Memory B cell (primary cell): ENCODE measurements around the gene CTCF.
"Not testable (repeated sequence)": the region's sequence is repeated elsewhere in the genome, so short reads cannot be mapped to it uniquely, and the experiment has no call there.

Experiments
- ATAC-seq: fragments of 150-1000 bp; cut with Tn5 transposase; 2 replicates; pipeline ENCODE4 v1.10.0; 2021; ENCODE audit warnings: low read depth, mild to moderate bottlenecking, moderate library complexity
- DNase-seq, 2 donors: peaks; one replicate each; pipeline ENCODE4 v3.0.0; 2022; ENCODE audit warnings: low spot score in 2 of 2
- H3K27ac Mint-ChIP-seq: one replicate; pipeline ENCODE4 v1.8.0; 2022; ENCODE audit warnings: mild to moderate bottlenecking, moderate library complexity, mixed read lengths
- H3K27me3 Mint-ChIP-seq: one replicate; pipeline ENCODE4 v1.8.0; 2022; ENCODE audit warnings: mixed read lengths
- H3K36me3 Mint-ChIP-seq: one replicate; pipeline ENCODE4 v1.8.0; 2022; ENCODE audit warnings: mild to moderate bottlenecking, mixed read lengths
- H3K4me1 Mint-ChIP-seq: one replicate; pipeline ENCODE4 v1.8.0; 2022; ENCODE audit warnings: mixed read lengths
- H3K4me3 Mint-ChIP-seq: one replicate; pipeline ENCODE4 v1.8.0; 2022; ENCODE audit warnings: mild to moderate bottlenecking, moderate library complexity, mixed read lengths
- H3K9me3 Mint-ChIP-seq: one replicate; pipeline ENCODE4 v1.8.0; 2022; ENCODE audit warnings: mixed read lengths

Gene CTCF, protein sequence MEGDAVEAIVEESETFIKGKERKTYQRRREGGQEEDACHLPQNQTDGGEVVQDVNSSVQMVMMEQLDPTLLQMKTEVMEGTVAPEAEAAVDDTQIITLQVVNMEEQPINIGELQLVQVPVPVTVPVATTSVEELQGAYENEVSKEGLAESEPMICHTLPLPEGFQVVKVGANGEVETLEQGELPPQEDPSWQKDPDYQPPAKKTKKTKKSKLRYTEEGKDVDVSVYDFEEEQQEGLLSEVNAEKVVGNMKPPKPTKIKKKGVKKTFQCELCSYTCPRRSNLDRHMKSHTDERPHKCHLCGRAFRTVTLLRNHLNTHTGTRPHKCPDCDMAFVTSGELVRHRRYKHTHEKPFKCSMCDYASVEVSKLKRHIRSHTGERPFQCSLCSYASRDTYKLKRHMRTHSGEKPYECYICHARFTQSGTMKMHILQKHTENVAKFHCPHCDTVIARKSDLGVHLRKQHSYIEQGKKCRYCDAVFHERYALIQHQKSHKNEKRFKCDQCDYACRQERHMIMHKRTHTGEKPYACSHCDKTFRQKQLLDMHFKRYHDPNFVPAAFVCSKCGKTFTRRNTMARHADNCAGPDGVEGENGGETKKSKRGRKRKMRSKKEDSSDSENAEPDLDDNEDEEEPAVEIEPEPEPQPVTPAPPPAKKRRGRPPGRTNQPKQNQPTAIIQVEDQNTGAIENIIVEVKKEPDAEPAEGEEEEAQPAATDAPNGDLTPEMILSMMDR

DNA sequence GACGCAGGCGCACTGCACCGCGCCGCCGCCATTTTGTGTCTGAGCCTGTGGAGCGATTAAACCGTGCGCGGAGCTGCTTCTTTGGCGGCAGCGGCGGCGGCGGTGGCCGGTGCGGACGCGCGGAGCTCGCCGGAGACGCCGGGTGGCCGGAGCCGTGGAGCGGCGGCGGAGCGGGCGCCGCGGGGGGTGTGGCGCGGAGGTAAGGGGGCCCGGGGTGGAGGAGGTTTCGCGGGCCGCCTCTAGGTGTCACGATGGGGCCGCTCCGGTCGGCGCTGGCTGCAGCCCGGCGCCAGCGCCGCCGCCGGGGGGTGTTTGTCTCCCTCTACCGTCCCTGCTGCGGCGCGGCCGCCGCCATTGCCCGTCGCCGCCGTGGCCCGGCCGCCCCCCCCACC lies at the start of gene CTCF:
CTCF (plus strand) TSS at position 1 of the 392 bp plus-strand sequence. CDS start 48,307 bp downstream, outside the sequence.
- Mint-ChIP-seq H3K27me3 (no peaks in the 10 kb centered on the region), H3K27ac (peak within 1 kb of the TSS; percentile 95), H3K9me3 (no peaks in the 10 kb centered on the region), H3K4me3 (peak within 1 kb of the TSS; percentile 93), H3K36me3 (peaks cover 6% of the 10 kb centered on the region), H3K4me1 (peaks cover 35% of the 10 kb centered on the region)
- peak; percentile 55 for ATAC-seq
- DNase-seq: no peak

DNA sequence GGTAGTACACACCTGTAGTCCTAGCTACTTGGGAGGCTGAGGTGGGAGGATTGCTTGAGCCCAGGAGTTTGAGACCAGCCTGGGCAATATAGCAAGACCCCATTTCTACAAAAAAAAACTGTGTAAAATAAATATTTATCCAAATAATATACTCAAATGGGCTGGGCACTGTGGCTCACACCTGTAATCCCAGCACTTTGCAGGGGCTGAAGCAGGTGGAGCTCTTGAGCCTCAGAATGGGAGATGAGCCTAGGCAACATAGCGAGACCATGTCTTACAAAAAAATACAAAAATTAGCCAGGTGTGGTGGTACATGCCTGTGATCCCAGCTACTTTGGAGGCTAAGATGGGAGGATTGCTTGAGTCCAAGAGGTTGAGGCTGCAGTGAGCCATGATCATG lies 48.4 kb upstream of the CTCF start:
- H3K4me1 Mint-ChIP-seq: peaks cover 32% of the 10 kb centered on the region
- H3K9me3 Mint-ChIP-seq, H3K27me3 Mint-ChIP-seq, H3K27ac Mint-ChIP-seq, ATAC-seq, DNase-seq, H3K36me3 Mint-ChIP-seq, H3K4me3 Mint-ChIP-seq: not testable (repeated sequence)

DNA sequence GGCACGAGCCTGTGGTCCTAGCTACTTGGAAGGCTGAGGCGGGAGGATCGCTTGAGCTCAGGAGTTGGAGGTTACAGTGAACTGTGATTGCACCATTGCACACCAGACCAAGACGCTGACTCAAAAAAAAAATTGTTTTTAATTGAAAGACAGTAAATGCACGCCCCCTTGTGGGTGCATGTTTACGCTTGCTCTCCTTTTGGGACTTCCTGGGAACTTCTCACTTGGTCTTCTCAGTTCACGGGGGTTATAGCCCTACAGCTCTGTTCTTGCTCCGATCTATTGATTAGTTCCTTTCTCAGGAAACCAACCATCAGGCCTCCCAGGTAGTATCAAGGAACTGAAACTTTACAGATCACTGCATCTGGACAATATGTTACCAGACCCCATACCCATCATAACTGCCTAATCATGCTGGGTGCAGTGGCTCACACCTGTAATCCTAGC lies 47.9 kb upstream of the CTCF start:
- H3K4me1 Mint-ChIP-seq: peaks cover 36% of the 10 kb centered on the region
- H3K4me3 Mint-ChIP-seq: peak overlapping the region; percentile 29
- DNase-seq (peak; percentile 66 to 68), ATAC-seq (peak; percentile 35)
- H3K36me3 Mint-ChIP-seq: no peaks in the 10 kb centered on the region
- no peaks in the 10 kb centered on the region for H3K27me3 Mint-ChIP-seq
- no peaks in the 10 kb centered on the region for H3K9me3 Mint-ChIP-seq
- H3K27ac Mint-ChIP-seq: peak overlapping the region; percentile 86

DNA sequence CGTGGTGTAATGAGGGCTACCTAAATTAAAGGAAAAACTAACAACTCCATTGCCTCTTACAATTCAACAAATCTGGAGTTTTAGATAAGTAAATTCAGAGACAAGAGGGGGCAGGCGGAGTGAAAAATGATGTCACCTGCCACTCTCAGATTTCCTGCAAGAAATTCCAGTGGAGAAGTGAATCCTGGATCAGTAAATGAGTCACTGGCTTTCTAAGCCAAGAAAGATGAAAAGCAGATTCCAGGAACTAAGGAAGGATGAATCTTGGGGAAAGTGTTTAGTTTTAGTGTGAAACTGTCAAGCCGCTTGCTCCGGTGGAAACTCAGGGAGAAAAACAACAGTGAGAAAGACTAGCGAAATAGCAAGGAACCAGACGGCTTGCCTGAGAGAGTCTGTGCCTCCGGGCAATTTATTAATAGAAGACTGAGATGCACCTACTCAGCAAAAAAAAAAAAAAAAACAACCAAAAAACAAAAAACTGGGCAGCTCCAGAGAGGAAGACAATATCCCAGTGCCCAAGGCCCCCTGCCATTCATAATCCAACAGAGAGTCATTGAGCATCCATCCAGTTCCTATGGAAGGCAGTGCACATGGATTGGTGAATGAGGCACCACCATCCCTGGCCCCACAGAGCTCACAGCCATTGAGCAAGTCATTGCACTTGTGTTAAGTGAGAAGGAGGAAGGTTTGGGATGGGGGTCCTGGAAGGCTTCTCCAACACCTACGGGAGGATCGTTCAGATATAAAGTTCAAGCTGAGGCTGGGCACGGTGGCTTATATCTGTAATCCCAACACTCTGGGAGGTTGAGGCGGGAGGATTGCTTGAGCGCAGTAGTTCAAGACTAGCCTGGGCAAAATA lies 45.8 kb upstream of the CTCF start:
- no peaks in the 10 kb centered on the region for H3K27me3 Mint-ChIP-seq
- peaks cover 52% of the 10 kb centered on the region for H3K4me1 Mint-ChIP-seq
- H3K36me3 Mint-ChIP-seq: no peaks in the 10 kb centered on the region
- ATAC-seq: no peak
- no peaks in the 10 kb centered on the region for H3K9me3 Mint-ChIP-seq
- peak overlapping the region; percentile 48 for H3K4me3 Mint-ChIP-seq
- DNase-seq: no peak
- H3K27ac Mint-ChIP-seq: peak overlapping the region; percentile 100

DNA sequence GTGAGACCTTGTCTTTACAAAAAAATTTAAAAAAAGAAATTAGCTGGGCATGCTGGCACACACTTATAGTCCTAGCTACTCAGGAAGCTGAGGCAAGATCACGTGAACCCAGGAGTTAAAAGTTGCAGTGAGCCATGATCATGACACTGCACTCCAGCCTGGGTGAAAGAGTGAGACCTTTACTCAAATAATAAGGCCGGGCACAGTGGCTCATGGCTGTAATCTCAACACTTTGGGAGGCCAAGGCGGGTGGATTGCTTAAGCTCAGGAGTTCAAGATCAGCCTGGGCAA lies 45.2 kb upstream of the CTCF start:
- H3K36me3 Mint-ChIP-seq: no peaks in the 10 kb centered on the region
- no peaks in the 10 kb centered on the region for H3K27me3 Mint-ChIP-seq
- DNase-seq: no peak
- peaks cover 52% of the 10 kb centered on the region for H3K4me1 Mint-ChIP-seq
- H3K9me3 Mint-ChIP-seq: no peaks in the 10 kb centered on the region
- no peak for ATAC-seq
- no peak overlapping the region for H3K4me3 Mint-ChIP-seq
- peak overlapping the region; percentile 100 for H3K27ac Mint-ChIP-seq

DNA sequence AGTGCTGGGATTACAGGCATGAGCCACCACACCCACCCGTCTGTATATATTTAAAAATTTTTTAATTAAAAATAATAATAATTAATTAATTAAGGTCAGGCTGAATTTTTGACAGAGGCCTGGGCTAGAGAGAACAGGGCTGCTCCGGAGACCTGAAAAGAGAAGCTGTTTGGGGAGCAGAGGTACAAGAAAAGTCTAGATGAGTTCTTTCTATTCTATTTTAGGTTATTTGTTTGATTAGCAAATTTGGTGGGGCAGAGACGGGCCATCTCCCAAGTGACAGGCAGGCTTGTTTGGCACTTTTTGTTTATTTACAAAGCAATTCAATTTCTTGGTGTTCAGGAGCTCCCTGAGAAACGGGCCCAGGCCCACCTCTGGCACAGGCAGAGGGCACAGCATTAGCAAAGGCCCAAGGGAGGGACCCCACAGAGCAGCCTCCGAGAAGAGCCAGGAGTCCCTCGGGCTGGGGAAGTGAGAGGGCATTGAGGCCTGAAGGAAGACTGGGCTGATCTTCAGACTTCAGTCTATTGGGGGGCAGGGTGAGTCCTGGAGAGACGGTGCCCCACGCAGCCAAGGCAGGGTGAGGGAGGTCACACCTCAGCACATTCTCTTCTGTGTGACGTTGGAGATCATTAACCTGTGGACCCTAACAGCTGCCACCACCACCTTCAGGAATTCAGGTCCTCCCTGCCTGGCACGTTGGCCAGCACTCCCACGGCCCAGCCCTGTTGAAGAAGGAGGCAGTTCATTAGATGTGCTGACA lies 44.5 kb upstream of the CTCF start:
- peak overlapping the region; percentile 92 for H3K4me3 Mint-ChIP-seq
- H3K27me3 Mint-ChIP-seq: no peaks in the 10 kb centered on the region
- H3K36me3 Mint-ChIP-seq: no peaks in the 10 kb centered on the region
- peak overlapping the region; percentile 100 for H3K27ac Mint-ChIP-seq
- peaks cover 54% of the 10 kb centered on the region for H3K4me1 Mint-ChIP-seq
- DNase-seq (peak; percentile 64 to 70), ATAC-seq (peak; percentile 65)
- H3K9me3 Mint-ChIP-seq: no peaks in the 10 kb centered on the region

DNA sequence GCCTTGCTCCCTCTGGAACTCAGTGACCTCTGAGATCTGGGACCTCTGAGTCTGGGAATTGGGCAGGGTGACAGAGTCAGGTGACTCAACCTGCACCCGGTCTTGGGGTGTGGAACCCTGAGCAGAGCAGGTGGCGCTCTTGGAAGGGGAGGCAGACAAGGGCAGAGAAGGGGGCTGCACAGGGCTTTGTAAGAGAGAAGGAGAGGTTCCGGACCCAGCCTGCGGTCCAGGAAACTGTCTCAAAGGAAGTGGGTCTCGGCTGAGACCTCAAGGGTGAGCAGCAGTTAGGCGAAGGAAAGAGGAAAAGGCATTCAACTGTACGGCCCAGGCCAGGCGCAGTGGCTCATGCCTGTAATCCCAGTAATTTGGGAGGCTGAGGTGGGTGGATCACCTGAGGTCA lies 43.6 kb upstream of the CTCF start:
- H3K4me3 Mint-ChIP-seq: peak overlapping the region; percentile 92
- ATAC-seq (no peak), DNase-seq (no peak)
- no peaks in the 10 kb centered on the region for H3K36me3 Mint-ChIP-seq
- no peaks in the 10 kb centered on the region for H3K27me3 Mint-ChIP-seq
- H3K9me3 Mint-ChIP-seq: no peaks in the 10 kb centered on the region
- H3K4me1 Mint-ChIP-seq: peaks cover 56% of the 10 kb centered on the region
- H3K27ac Mint-ChIP-seq: peak overlapping the region; percentile 100

DNA sequence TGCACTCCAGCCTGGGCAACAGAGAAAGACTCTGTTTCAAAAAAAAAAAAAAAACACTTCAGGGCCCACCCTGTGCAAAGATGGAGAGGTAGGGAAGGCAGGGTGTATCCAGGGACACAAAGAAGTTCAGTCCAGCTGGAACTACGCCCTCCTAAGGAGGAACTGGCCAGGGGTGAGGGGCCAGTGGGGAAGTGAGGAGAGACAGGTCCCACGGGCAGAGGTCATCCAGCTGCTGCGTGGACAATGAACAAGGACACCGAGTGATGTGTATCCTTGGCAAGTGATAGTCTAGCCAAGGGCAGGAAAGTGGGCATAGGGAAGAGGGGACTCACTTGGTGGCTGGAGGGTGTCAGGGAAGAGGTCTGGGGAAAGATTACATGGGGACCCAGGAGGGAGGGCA lies 43.1 kb upstream of the CTCF start:
- H3K4me1 Mint-ChIP-seq: peaks cover 59% of the 10 kb centered on the region
- peak overlapping the region; percentile 100 for H3K27ac Mint-ChIP-seq
- DNase-seq: no peak
- no peaks in the 10 kb centered on the region for H3K36me3 Mint-ChIP-seq
- ATAC-seq: no peak
- H3K9me3 Mint-ChIP-seq: no peaks in the 10 kb centered on the region
- no peaks in the 10 kb centered on the region for H3K27me3 Mint-ChIP-seq
- H3K4me3 Mint-ChIP-seq: peak overlapping the region; percentile 92

DNA sequence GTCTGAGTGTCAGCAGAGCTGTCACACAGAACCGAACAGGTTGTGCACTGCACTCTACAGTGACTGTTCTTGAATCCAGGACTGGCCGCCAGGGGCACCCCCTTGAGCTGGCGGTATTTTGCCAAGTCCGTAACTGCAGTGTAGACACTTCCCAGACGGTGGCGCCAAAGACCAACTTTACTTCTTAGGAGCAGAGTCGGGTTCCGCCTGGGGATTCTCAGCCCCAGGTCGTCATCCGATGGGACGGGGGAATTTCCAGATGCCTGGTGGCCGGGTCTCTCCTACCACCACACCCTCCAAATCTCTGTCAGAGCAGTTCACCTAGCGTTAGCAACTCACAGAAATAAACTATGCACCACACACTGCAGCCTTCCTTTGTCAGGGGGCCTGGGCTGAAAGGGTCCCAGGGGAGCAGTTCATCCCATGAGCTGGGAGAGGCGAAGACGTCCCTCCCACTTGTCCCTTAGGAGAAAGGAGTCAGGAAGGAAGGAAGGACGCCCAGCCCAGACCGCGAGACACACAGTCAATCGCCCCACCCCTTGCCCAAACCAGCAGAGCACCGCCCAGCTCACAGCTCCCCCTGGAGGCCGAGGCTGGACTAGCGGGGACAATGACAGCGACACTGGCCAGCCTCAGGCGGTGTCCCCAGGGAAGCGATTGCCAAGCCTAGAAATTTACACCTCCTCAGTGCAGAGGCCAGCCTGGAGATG lies 41.1 kb upstream of the CTCF start:
- peak overlapping the region; percentile 95 for H3K4me3 Mint-ChIP-seq
- H3K27me3 Mint-ChIP-seq: no peaks in the 10 kb centered on the region
- H3K27ac Mint-ChIP-seq: peak overlapping the region; percentile 100
- peaks cover 4% of the 10 kb centered on the region for H3K36me3 Mint-ChIP-seq
- DNase-seq: peak; percentile 99
- no peaks in the 10 kb centered on the region for H3K9me3 Mint-ChIP-seq
- peak; percentile 71 for ATAC-seq
- H3K4me1 Mint-ChIP-seq: peaks cover 65% of the 10 kb centered on the region

DNA sequence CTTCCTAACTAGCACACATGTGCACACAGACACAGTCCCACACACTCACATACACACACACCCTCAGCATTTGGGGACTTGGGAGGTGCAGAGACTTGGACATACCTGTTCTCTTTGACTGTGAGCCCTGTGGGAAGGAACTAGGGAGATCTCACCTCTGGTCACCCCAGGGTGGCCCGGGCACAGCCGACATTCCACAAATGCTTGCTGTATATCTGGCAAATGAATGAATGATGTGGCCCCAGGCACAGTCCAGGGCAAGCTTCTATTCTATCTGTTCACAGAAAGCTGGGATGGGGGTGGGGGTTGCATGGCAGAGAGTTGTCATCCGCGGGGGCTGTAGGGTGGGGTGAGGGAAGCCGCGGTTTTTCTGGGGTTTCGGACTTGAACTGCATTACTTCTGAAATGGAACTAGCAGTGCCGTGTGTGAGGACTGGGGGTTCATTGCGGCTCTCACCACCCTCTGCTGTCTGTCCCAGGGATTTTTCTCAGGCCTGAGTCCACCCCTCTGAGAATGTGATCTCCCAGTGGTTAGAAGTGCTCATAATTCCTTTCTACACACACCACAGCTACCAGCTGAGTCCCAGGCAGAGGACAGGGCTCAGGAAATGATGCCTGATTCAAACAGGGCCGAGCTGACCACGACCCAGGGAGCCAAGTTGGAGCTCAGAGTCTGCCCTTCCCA lies 37.0 kb upstream of the CTCF start:
- Mint-ChIP-seq H3K4me1 (peaks cover 49% of the 10 kb centered on the region), H3K36me3 (peaks cover 4% of the 10 kb centered on the region), H3K27ac (peak overlapping the region; percentile 71), H3K4me3 (no peak overlapping the region), H3K27me3 (no peaks in the 10 kb centered on the region), H3K9me3 (no peaks in the 10 kb centered on the region)
- ATAC-seq: no peak
- no peak for DNase-seq

DNA sequence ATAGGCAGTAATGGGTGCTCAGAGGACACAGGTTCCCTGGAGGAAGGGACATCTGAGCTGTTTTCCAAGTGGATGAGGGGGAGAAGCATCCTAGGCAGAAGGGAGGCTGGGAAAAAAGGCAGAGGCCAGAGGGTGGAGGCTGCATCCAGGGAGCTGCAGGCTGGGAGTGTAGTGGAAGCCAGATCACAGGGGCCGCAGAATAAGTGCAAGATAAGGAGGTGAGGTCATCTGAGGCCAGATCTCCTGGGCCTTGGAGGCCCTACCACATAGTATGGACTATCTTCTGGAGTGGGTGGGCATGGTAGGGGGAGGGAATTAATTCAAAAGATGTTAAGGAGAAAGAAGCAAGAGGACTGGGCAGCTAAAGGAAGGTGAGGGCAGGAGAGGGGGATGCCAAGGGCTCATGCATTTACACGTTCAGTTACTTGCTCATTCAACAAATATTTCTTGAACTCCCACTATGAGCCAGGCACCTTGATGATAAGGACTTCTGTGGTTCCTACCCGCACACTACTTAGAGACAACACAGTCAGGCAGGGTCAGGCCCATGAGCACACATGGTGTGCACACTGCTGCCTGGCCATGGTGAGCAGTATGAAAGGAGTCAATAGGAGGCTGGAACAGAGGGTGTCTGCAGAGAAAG lies 36.1 kb upstream of the CTCF start:
- no peak for DNase-seq
- Mint-ChIP-seq H3K27me3 (no peaks in the 10 kb centered on the region), H3K4me1 (peaks cover 50% of the 10 kb centered on the region), H3K36me3 (peaks cover 4% of the 10 kb centered on the region), H3K9me3 (no peaks in the 10 kb centered on the region), H3K4me3 (peak overlapping the region; percentile 12), H3K27ac (peak overlapping the region; percentile 33)
- no peak for ATAC-seq

DNA sequence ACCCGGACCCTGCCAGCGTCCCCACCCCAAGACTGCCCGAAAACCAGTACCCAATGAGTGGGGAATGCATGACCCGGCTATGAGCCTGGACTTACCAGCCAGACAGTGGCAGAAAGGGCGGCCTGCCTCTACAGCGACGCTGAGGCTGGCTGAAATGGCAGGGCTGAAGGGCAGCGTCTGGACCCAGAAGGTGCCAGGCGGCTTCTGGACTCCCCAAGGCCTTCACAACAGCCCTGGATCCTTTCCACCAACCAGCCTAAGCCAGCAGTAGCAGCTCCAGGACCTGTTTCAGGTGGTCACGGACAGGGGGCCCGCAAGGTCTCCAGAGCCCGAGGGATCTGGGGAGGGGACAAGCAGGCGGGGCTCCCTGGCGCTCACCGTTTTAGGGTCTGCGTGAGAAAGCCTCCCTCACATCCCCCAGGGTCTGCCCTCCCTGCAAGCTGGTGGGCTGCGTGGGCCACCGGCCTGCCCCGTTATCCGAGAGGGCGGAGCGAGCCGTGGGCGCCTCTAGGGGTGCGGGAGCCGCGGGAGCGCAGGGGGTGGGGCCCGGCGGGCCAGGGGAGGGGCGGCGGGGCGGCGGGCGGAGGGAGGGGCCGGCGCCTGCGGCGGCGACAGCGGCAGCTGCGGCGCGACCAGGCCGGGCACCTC lies 34.0 kb upstream of the CTCF start, which contains the start of gene RIPOR1:
RIPOR1 (plus strand) TSS at position 608 of the 648 bp plus-strand sequence. CDS start 9,618 bp downstream, outside the sequence.
- Mint-ChIP-seq H3K9me3 (no peaks in the 10 kb centered on the region), H3K4me3 (peak within 1 kb of the TSS; percentile 98), H3K27ac (peak within 1 kb of the TSS; percentile 90), H3K36me3 (peaks cover 11% of the 10 kb centered on the region), H3K27me3 (no peaks in the 10 kb centered on the region), H3K4me1 (peaks cover 55% of the 10 kb centered on the region)
- no peak for DNase-seq
- peak; percentile 30 for ATAC-seq
